HepG2 (cell line): Measurements from ENCODE around the gene CLDN3. TPM values are rescaled to one million over a fixed set of nuclear protein-coding genes. Genes with fewer than 3 reads are reported as not detected.

Experiments used
- ATAC-seq: fragments of 200-7000 bp; cut with Tn5 transposase; 3 replicates; pipeline ENCODE4 v1.9.1; 2020; ENCODE audit warnings: mild to moderate bottlenecking, moderate library complexity
- BruUV-seq: library from RNA; stranded (reverse); fragments of 400-500 nt; replicated peaks from 2 replicates; lab custom pipeline; 2021; lab: Mats Ljungman, UMichigan
- CTCF ChIA-PET: fragments of 300-600 bp; formaldehyde crosslinking; extraction: SDS; loops from one replicate; lab custom pipeline; 2021; ENCODE audit warnings: low total read pairs, inconsistent platforms, low intra/inter-chr PET ratio; lab: Yijun Ruan, JAX
- POLR2A ChIA-PET: fragments of 350-600 bp; sonication (Branson Sonifier 250); formaldehyde crosslinking; loops from one replicate; lab custom pipeline; 2020; ENCODE audit warnings: antibody characterized with exemption, inconsistent platforms; lab: Yijun Ruan, JAX
- DNase-seq: peaks from one replicate; pipeline ENCODE4 v3.0.0-alpha.2; 2015; ENCODE audit warnings: low spot score
- FAIRE-seq: peaks from 3 replicates; lab custom pipeline; 2011; peaks lifted over from hg19 to GRCh38; lab: Jason Lieb, UNC
- H2AFZ ChIP-seq: one replicate; pipeline ENCODE4 v1.6.1; 2011; ENCODE audit warnings: low read length, inconsistent platforms
- H3K27ac ChIP-seq: fragments of 300-600 bp; 3 replicates; pipeline ENCODE4 v1.8.0; 2011; ENCODE audit warnings: mixed run types, mild to moderate bottlenecking, mixed read lengths, low read length, inconsistent platforms; ENCODE audit not compliant: insufficient read depth; ENCODE audit errors: extremely low read length
- H3K27me3 ChIP-seq, 2 experiments: fragments of 200-600 bp in 1 of 2; 2 replicates in 1 of 2; 3 replicates in 1 of 2; pipeline versions ENCODE4 v1.6.0 to v1.8.0; 2011; ENCODE audit warnings: low read length in 2 of 2, mild to moderate bottlenecking in 2 of 2, moderate library complexity in 2 of 2, inconsistent platforms in 1 of 2; ENCODE audit not compliant: insufficient read depth in 2 of 2, control insufficient read depth in 1 of 2
- H3K36me3 ChIP-seq, 2 experiments: fragments of 200-600 bp in 1 of 2; replicated peaks in 1 of 2; 2 replicates in 1 of 2; 3 replicates in 1 of 2; pipeline versions ENCODE4 v1.5.1 to v1.8.0; 2011; ENCODE audit warnings: low read length in 2 of 2, inconsistent platforms in 1 of 2; ENCODE audit not compliant: insufficient read depth in 2 of 2, control insufficient read depth in 1 of 2
- H3K4me1 ChIP-seq: 2 replicates; pipeline ENCODE4 v1.5.1; 2012; ENCODE audit warnings: low read length, inconsistent platforms; ENCODE audit not compliant: insufficient read depth
- H3K4me2 ChIP-seq: 2 replicates; pipeline ENCODE4 v1.6.0; 2011; ENCODE audit warnings: low read depth, low read length, inconsistent platforms
- H3K4me3 ChIP-seq, 3 experiments: fragments of 200-600 bp in 1 of 3; sonication (generic), shearing (Covaris generic) in 1 of 3; replicated peaks in 1 of 3; 2 replicates each; pipeline ENCODE4 v1.5.1; 2011 to 2016; ENCODE audit warnings: low read length in 3 of 3, inconsistent platforms in 2 of 3, low read depth in 2 of 3, mild to moderate bottlenecking in 2 of 3, control low read depth in 1 of 3, mixed read lengths in 1 of 3; ENCODE audit not compliant: insufficient read depth in 1 of 3
- H3K79me2 ChIP-seq: one replicate; pipeline ENCODE4 v1.6.1; 2011; ENCODE audit warnings: low read length, inconsistent platforms; ENCODE audit not compliant: insufficient read depth
- H3K9ac ChIP-seq: 2 replicates; pipeline ENCODE4 v1.6.0; 2011; ENCODE audit warnings: mild to moderate bottlenecking, low read depth, low read length, inconsistent platforms; ENCODE audit not compliant: insufficient read depth
- H3K9me3 ChIP-seq: 2 replicates; pipeline ENCODE4 v1.5.1; 2012; ENCODE audit warnings: mild to moderate bottlenecking, low read length
- H4K20me1 ChIP-seq: 2 replicates; pipeline ENCODE4 v1.6.0; 2011; ENCODE audit warnings: inconsistent platforms, mild to moderate bottlenecking, low read length, moderate library complexity; ENCODE audit not compliant: insufficient read depth
- AGO2 ChIP-seq: fragments of 200-400 bp; formaldehyde crosslinking; optimal IDR thresholded peaks from 2 replicates; pipeline ENCODE3; 2017; ENCODE audit warnings: mild to moderate bottlenecking, low read depth, low read length, moderate library complexity
- CEBPB ChIP-seq: IDR thresholded peaks from 2 replicates; pipeline ENCODE4 v1.6.1; 2011; ENCODE audit warnings: low read depth, low read length, improper control_type of control experiment, borderline replicate concordance
- DNMT3B ChIP-seq: conservative IDR thresholded peaks from 2 replicates; pipeline ENCODE4 v1.6.1; 2016; ENCODE audit warnings: missing biosample characterization, control low read depth
- GABPA ChIP-seq, 2 experiments: IDR thresholded peaks; 2 replicates each; pipeline ENCODE4 v1.6.1; 2011 to 2016; ENCODE audit warnings: low read depth in 2 of 2, low read length in 1 of 2, missing biosample characterization in 1 of 2, missing genetic modification characterization in 1 of 2
- KLF15 ChIP-seq: sonication (generic); formaldehyde crosslinking; IDR thresholded peaks from 2 replicates; pipeline ENCODE4 v1.8.1; 2023; ENCODE audit warnings: borderline replicate concordance, mild to moderate bottlenecking, inconsistent platforms, missing genetic modification reagents, mixed read lengths
- LBX2 ChIP-seq: sonication (generic); formaldehyde crosslinking; IDR thresholded peaks from 2 replicates; pipeline ENCODE4 v1.5.0; 2020; ENCODE audit warnings: missing genetic modification reagents, mild to moderate bottlenecking, borderline replicate concordance
- ZBTB43 ChIP-seq: sonication (generic); formaldehyde crosslinking; conservative IDR thresholded peaks from 2 replicates; pipeline ENCODE4 v1.4.0; 2020; ENCODE audit warnings: missing genetic modification reagents
- ZNF432 ChIP-seq: sonication (generic); formaldehyde crosslinking; IDR thresholded peaks from 2 replicates; pipeline ENCODE4 v1.5.0; 2020; ENCODE audit warnings: missing genetic modification reagents, mild to moderate bottlenecking, borderline replicate concordance
- WGBS: methylation state at CpG from one replicate; pipeline ENCODE4 v1.1.6; 2017; ENCODE audit warnings: low lambda C conversion rate; 5-methylcytosine and 5-hydroxymethylcytosine counted together
- in situ Hi-C: cut with HindIII; loops from 2 replicates; pipeline ENCODE4 v1.10.0; 2017; ENCODE audit warnings: low pct_unique_long_range_greater_than_20kb; ENCODE audit not compliant: extremely low pct_ligation_motif_present
- intact Hi-C: fragments of 100-400 bp; cut with micrococcal nuclease; formaldehyde crosslinking; loops from one replicate; pipeline ENCODE4 v1.10.0; 2022; ENCODE audit not compliant: unreplicated experiment
- polyA plus RNA-seq, 8 experiments: library from polyadenylated mRNA; depleted of rRNA in 3 of 8; stranded (reverse) in 7 of 8; unstranded in 1 of 8; fragments of >200 nt; fragmentation: Illumina TruSeq in 4 of 8; extraction: Trizol in 4 of 8; gene quantifications; 2 replicates each; pipeline versions ENCODE4 v1.2.1 to v1.2.3, GENCODE V29; 2011 to 2016; ENCODE audit warnings: low read depth in 4 of 8, missing spikeins in 1 of 8, mixed read lengths in 1 of 8; ENCODE audit not compliant: insufficient read depth in 1 of 8
- total RNA-seq, 5 experiments: library from RNA; depleted of rRNA; stranded (reverse); fragments of >200 nt; fragmentation: Illumina TruSeq; extraction: Trizol; gene quantifications; 2 replicates each; pipeline ENCODE4 v1.2.3, GENCODE V29; 2016; ENCODE audit warnings: low read depth in 1 of 5

Gene CLDN3
- total and polyA plus RNA-seq, 2 of the 13 experiments (the other 11 are each of a cell fraction or from before 2014, with no cell fraction given) = 0.31 to 0.51 TPM

GRCh38 chr7:73736885-73737284 is 33.2 kb downstream of the CLDN3 start:
- ChIA-PET CTCF (no interaction called here), POLR2A (no interaction called here)
- intact Hi-C loops = no loop called here
- Histone ChIP-seq H3K79me2 (no peaks in the 10 kb centered on the region), H3K27ac (no peak overlapping the region), H3K4me1 (peaks cover 29% of the 10 kb centered on the region), H2AFZ (no peak overlapping the region), H4K20me1 (no peaks in the 10 kb centered on the region), H3K4me2 (no peak overlapping the region), H3K36me3 (peaks cover 0 to 9% of the 10 kb centered on the region in 2 experiments; a peak in 1 of 5 replicates), H3K9me3 (no peaks in the 10 kb centered on the region), H3K27me3 (no peaks in the 10 kb centered on the region), H3K9ac (no peak overlapping the region), H3K4me3 (no peak overlapping the region)
- in situ Hi-C loops = no loop called here
- FAIRE-seq (no peak), ATAC-seq (no peak), DNase-seq (no peak)
- TF ChIP-seq DNMT3B (CRISPR knock-in tag) (no peak), CEBPB (no peak), ZNF432 (no peak), GABPA (IDR thresholded peaks at IDR 0.05; ENCODE audit: low read depth, low read length) (no peak), GABPA (CRISPR knock-in tag; IDR thresholded peaks at IDR 0.05; ENCODE audit: low read depth) (no peak), KLF15 (CRISPR knock-in tag) (no peak)
- WGBS = 92% methylated on average over 10 of the region's 14 CpGs
- BruUV-seq = no TSS peak

- H4K20me1 ChIP-seq = no peaks in the 10 kb centered on the region
- H3K27me3 ChIP-seq = no peaks in the 10 kb centered on the region
- WGBS = 98% methylated on average over 8 of the region's 8 CpGs
- H2AFZ ChIP-seq = no peak overlapping the region
- no peak for DNase-seq
- H3K4me1 ChIP-seq = peaks cover 28% of the 10 kb centered on the region
- no peak overlapping the region for H3K27ac ChIP-seq
- no peaks in the 10 kb centered on the region for H3K79me2 ChIP-seq
- H3K36me3 ChIP-seq = peaks cover 0 to 9% of the 10 kb centered on the region in 2 experiments; a peak in 1 of 5 replicates
- no TSS peak for BruUV-seq
- CTCF ChIA-PET = interaction anchor here (1.7 kb wide), 1 partner anchor 106 kb away, joined by 7 read pairs; no protein-coding TSS in a partner anchor
- TF ChIP-seq ZBTB43 (CRISPR knock-in tag) (no peak), AGO2 (peak; percentile 53), LBX2 (CRISPR knock-in tag) (no peak)
- in situ Hi-C loops = no loop called here
- no peaks in the 10 kb centered on the region for H3K9me3 ChIP-seq
- no peak overlapping the region for H3K9ac ChIP-seq
- H3K4me3 ChIP-seq = no peak overlapping the region
- H3K4me2 ChIP-seq = no peak overlapping the region
- ATAC-seq = no peak
- FAIRE-seq = no peak
- intact Hi-C loops = loop anchor here (2.0 kb wide), 1 partner anchor 285 kb away; no protein-coding TSS in a partner anchor
- POLR2A ChIA-PET = interaction anchor here (1.2 to 1.4 kb wide), 2 partner anchors 20 to 123 kb away, joined by 5 to 6 read pairs; no protein-coding TSS in a partner anchor
Measured at GRCh38 chr7:73735528-73735905, 34.6 kb downstream of the CLDN3 start.
